ENCODE measurements around the gene TBC1D22A. TPM values are rescaled to one million over a fixed set of nuclear protein-coding genes. Genes with fewer than 3 reads are reported as not detected.

TBC1D22A gene
- total RNA-seq, 2 experiments from 2014 or later = 22.3 to 43.9 TPM

GRCh38 chr22:47174671-47175112 is 412.2 kb downstream of the TBC1D22A start:
- CTCF ChIA-PET (ENCODE audit: unreplicated experiment) = no interaction called here
- H3K27ac ChIP-seq (ENCODE audit: low read depth, low read length, poor library complexity, severe bottlenecking) = no peak overlapping the region
- DNase-seq (ENCODE audit: low spot score) = no peak
- H2AFZ ChIP-seq (ENCODE audit: low read length) = no peak overlapping the region
- BruUV-seq (replicated peaks) = no TSS peak
- no peaks in the 10 kb centered on the region for H3K9me2 ChIP-seq (ENCODE audit: insufficient read depth, low read length)
- H3K36me3 ChIP-seq (ENCODE audit: insufficient read depth, low read length) = no peaks in the 10 kb centered on the region
- H3K4me1 ChIP-seq (ENCODE audit: insufficient read depth, low read length, poor library complexity, severe bottlenecking) = no peaks in the 10 kb centered on the region
- TF ChIP-seq CTCF (conservative IDR thresholded peaks at IDR 0.05; ENCODE audit: low read length) (no peak), EZH2phosphoT487 (IDR thresholded peaks at IDR 0.05; ENCODE audit: borderline replicate concordance, low read depth, low read length) (no peak)
- H3K9me3 ChIP-seq (ENCODE audit: low read length) = no peaks in the 10 kb centered on the region
- H4K20me1 ChIP-seq (ENCODE audit: insufficient read depth, low read length) = no peaks in the 10 kb centered on the region
- POLR2A ChIA-PET = no interaction called here
- H3K4me3 ChIP-seq (ENCODE audit: low read depth, low read length, poor library complexity, severe bottlenecking) = no peak overlapping the region
- intact Hi-C loops (cut with micrococcal nuclease; ENCODE audit: unreplicated experiment) = no loop called here
- no peak overlapping the region for H3K4me2 ChIP-seq (ENCODE audit: low read length)
- H3K79me2 ChIP-seq (ENCODE audit: insufficient read depth, low read depth, low read length) = no peaks in the 10 kb centered on the region

- Histone ChIP-seq H3K4me1 (ENCODE audit: insufficient read depth, low read length, poor library complexity, severe bottlenecking) (no peaks in the 10 kb centered on the region), H4K20me1 (ENCODE audit: insufficient read depth, low read length) (no peaks in the 10 kb centered on the region), H3K4me2 (ENCODE audit: low read length) (no peak overlapping the region), H3K9me2 (ENCODE audit: insufficient read depth, low read length) (no peaks in the 10 kb centered on the region), H3K36me3 (ENCODE audit: insufficient read depth, low read length) (no peaks in the 10 kb centered on the region), H3K4me3 (ENCODE audit: low read depth, low read length, poor library complexity, severe bottlenecking) (no peak overlapping the region), H3K27ac (ENCODE audit: low read depth, low read length, poor library complexity, severe bottlenecking) (no peak overlapping the region), H2AFZ (ENCODE audit: low read length) (no peak overlapping the region), H3K79me2 (ENCODE audit: insufficient read depth, low read depth, low read length) (no peaks in the 10 kb centered on the region), H3K9me3 (ENCODE audit: low read length) (no peaks in the 10 kb centered on the region)
- ChIA-PET POLR2A (no interaction called here), CTCF (ENCODE audit: unreplicated experiment) (no interaction called here)
- no TSS peak for BruUV-seq (replicated peaks)
- DNase-seq (ENCODE audit: low spot score) = no peak
- no peak for TF ChIP-seq CTCF (conservative IDR thresholded peaks at IDR 0.05; ENCODE audit: low read length)
- TF ChIP-seq EZH2phosphoT487 (IDR thresholded peaks at IDR 0.05; ENCODE audit: borderline replicate concordance, low read depth, low read length) = no peak
- intact Hi-C loops (cut with micrococcal nuclease; ENCODE audit: unreplicated experiment) = no loop called here
Measured at GRCh38 chr22:47175151-47176025, 412.9 kb downstream of the TBC1D22A start.

GRCh38 chr22:47176026-47176389 is 413.6 kb downstream of the TBC1D22A start:
- no peaks in the 10 kb centered on the region for H4K20me1 ChIP-seq (ENCODE audit: insufficient read depth, low read length)
- TF ChIP-seq CTCF (conservative IDR thresholded peaks at IDR 0.05; ENCODE audit: low read length) (no peak), EZH2phosphoT487 (IDR thresholded peaks at IDR 0.05; ENCODE audit: borderline replicate concordance, low read depth, low read length) (no peak)
- ChIA-PET POLR2A (no interaction called here), CTCF (ENCODE audit: unreplicated experiment) (no interaction called here)
- intact Hi-C loops (cut with micrococcal nuclease; ENCODE audit: unreplicated experiment) = no loop called here
- DNase-seq (ENCODE audit: low spot score) = no peak
- H3K9me2 ChIP-seq (ENCODE audit: insufficient read depth, low read length) = no peaks in the 10 kb centered on the region
- no peaks in the 10 kb centered on the region for H3K4me1 ChIP-seq (ENCODE audit: insufficient read depth, low read length, poor library complexity, severe bottlenecking)
- no TSS peak for BruUV-seq (replicated peaks)
- no peaks in the 10 kb centered on the region for H3K79me2 ChIP-seq (ENCODE audit: insufficient read depth, low read depth, low read length)
- H3K36me3 ChIP-seq (ENCODE audit: insufficient read depth, low read length) = no peaks in the 10 kb centered on the region
- no peak overlapping the region for H3K4me3 ChIP-seq (ENCODE audit: low read depth, low read length, poor library complexity, severe bottlenecking)
- no peak overlapping the region for H3K27ac ChIP-seq (ENCODE audit: low read depth, low read length, poor library complexity, severe bottlenecking)
- H3K4me2 ChIP-seq (ENCODE audit: low read length) = no peak overlapping the region
- H3K9me3 ChIP-seq (ENCODE audit: low read length) = no peaks in the 10 kb centered on the region
- H2AFZ ChIP-seq (ENCODE audit: low read length) = no peak overlapping the region

Measured in OCI-LY7 (cell line).